Renal pelvis (tissue), 4 donors: Measurements from ENCODE around the gene STAG3. TPM values are rescaled to one million over a fixed set of nuclear protein-coding genes. Genes with fewer than 3 reads are reported as not detected.
"Not testable (repeated sequence)": the region's sequence is repeated elsewhere in the genome, so short reads cannot be mapped to it uniquely, and the experiment has no call there.

ENCODE experiments used
- DNase-seq: peaks from one replicate; pipeline ENCODE4 v3.0.0-alpha.2; 2013
- polyA plus RNA-seq, 3 donors: library from polyadenylated mRNA; unstranded; fragments of 120-200 nt; gene quantifications; one replicate each; pipeline ENCODE4 v1.2.1, GENCODE V29; 2013; ENCODE audit not compliant: insufficient read length in 3 of 3

Gene STAG3
- polyA plus RNA-seq, 3 donors: 10.2 to 33.4 (median 30.1) TPM

DNA sequence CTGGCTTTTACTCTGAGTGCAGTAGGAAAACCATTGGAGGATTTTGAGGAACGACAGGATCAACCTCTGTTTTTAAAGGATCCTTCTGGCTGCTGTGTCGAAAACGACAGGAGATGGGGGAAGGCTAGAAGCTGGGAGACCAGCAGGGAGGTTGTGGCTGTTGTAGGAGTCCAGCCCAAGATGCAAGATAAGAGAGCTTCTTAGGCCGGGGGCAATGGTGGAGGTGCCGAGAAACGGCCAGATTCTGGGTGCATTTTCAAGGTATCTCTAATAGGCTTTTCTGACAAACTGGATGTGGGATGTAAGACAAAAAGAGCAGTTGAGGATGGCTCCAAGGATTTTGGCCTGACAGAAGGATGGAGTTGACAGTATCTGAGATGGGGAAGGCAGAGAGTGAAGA lies 31.8 kb downstream of the STAG3 start:
- no peak for DNase-seq

DNA sequence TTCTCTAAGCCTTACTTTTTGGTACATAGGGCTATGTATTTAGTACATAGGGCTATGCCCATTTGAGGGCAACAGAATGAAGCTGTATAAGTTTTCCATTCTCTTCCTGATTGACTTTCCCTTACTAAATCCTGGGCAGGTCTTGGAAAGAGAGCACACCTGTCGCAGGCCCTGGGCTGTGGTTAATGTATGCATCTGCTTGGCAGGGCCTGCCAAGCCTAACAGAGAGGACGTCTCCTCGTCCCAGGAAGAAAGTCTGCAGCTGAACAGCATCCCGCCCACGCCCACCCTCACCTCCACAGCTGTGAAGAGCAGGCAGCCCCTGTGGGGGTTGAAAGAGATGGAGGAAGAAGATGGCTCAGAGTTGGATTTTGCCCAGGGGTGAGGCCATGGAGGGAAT lies 33.1 kb downstream of the STAG3 start:
- DNase-seq: no peak

DNA sequence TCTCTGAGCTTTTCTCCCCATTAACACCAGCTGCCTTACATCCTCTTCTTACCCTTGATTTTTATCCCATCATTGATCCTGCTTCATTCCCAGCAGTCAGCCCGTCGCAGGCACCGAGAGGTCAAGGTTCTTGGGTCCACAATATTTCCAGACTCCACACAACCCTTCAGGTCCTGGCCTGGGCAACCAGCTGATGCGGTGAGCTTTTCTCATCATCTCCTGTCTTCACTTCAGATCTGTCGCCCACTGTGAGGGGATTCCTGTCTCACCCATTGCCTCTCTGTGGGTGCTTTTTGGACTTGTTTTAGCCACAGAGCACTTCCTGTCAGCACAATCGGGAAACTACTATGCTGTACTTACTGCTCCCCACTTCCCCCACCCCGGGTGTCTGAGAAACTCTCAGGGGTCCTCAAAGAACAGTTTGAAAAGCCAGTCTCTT lies 33.6 kb downstream of the STAG3 start:
- no peak for DNase-seq

DNA sequence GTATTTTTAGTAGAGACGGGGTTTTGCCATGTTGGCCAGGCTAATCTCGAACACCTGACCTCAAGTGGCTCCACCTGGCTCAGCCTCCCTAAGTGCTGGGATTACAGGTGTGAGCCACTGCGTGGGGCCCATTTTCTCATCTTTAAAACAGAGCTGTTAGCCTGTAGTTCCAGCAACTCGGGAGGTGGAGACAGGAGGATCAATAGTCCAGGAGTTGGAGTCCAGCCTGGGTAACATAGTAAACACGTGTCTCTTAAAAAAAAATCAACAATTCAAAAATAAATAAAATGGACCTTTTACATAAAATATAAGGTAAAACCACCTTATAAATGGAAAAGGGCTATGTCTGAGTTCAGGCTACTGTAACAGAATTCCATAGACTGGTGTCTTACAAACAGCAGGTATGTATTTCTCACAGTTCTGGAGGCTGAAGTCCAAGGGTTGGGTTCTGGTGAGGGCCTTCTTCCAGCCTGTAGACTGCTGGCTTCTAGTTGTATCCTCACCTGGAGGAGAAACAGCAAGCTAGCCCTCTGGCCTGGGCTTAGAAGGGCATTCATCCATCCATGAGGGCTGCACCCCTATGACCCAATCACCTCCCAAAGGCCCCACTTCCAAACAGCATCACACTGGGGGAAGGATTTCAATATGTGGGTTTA lies 35.0 kb downstream of the STAG3 start:
- no peak for DNase-seq

DNA sequence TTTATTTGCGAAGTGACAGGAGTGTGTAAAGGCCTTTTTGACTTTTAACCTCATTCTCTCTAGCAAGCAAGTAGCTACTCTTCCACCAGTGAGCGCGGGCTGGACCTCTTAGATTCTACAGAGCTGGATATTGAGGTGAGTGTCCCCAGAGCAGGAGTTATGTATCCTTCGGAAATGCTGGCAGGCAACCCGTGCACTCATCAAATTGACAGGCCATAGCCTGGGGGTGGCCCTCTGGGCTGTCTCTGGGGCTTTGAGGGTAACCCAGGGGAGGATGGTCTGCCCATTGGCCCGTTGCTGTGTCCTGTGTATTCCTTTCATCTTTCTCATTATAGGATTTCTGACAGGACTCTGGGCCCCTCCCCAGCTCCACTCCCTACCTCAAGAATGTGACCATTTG lies 36.0 kb downstream of the STAG3 start:
- DNase-seq: no peak

DNA sequence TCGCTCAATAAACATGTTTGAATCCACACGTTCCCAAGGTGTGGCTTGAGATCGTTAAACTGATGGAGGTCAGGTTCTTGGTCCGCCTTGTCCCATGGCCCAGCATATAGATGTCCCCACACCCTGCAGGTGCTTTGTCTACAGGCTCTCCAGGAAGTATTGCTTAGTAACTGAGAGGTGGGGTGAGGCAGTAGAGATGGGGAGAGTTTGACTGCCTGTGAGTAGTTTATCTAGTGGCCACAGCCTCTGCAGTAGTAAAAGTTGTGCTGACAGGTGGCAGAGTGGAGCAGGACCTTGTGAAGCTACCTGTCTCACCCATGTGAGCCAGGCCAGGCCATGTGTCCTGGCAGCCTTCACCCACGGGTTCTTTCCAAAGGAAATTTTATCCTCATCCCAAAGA lies 36.6 kb downstream of the STAG3 start:
- DNase-seq: not testable (repeated sequence)

DNA sequence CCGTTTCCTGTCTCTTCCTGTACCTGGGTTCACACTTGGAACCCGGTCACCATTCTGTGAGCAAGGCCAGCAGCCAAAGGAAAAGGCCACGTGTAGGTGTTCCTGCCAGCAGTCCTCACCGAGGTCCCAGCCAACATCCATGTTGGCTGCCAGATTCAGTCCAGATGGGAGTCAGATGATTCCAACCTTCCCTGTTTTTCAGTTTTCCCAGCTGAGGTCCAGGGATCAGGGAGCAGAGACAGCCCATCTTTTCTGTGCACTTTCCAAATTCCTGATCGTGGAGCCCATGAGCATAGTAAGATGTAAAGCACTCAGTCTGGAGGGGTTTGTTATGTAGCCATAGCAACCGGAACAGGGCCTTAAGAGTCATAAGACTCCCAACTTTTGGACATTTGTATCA lies 38.2 kb downstream of the STAG3 start:
- no peak for DNase-seq

DNA sequence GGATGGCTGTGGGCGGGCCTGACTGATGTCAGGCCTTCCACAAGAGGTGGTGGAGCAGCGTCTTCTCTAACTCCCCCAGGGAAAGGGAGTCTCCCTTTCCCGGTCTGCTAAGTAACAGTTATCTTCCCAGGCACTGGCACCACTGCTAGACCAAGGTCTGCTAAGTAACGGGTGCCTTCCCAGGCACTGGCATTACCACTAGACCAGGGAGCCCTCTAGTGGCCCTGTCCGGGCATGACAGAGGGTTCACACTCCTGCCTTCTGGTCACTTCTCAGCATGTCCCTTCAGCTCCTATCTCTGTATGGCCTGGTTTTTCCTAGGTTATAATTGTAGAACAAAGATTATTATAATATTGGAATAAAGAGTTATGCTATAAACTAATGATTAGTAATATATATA lies 40.2 kb downstream of the STAG3 start:
- DNase-seq: not testable (repeated sequence)

DNA sequence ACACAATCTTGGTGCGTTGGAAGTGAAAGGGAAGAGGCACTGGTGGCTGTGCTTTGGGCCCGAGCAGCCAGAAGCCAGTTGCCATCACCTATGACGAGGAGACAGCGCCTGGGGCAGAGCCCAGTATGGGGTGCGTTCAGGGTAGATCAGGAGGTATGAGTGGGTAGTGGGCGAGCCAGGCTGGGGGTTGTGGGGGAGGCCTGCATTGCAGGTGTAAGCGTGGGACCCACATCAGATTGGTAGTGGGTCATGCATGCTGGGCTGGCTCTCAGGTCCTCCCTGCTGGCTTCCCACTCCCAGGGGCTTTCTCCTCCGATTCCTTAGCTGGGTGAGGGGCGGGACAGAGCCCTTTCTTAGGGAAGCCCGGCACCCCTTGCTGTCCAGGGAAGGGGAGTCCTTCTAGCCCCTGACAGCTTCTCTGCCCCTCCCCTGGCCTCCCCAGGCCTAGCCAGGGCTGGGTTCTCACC lies 41.6 kb downstream of the STAG3 start:
- no peak for DNase-seq

DNA sequence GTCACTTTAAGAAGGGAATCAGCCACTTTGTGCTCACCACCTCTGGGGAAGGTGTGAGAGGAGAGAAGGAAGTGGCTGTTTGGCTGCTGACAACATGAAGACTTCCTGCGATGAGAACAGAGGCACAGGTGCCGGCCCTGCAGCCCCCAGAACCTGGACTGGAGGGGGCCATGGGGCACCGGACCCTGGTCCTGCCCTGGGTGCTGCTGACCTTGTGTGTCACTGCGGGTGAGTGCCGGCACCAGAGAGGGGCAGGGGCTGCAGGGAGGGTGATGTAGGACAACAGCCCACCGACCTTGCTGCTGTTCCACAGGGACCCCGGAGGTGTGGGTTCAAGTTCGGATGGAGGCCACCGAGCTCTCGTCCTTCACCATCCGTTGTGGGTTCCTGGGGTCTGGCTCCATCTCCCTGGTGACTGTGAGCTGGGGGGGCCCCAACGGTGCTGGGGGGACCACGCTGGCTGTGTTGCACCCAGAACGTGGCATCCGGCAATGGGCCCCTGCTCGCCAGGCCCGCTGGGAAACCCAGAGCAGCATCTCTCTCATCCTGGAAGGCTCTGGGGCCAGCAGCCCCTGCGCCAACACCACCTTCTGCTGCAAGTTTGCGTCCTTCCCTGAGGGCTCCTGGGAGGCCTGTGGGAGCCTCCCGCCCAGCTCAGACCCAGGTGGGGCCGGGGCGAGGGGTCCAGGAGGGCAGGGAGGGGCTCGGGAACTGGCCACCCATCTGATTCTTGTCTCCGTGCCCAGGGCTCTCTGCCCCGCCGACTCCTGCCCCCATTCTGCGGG lies 42.3 kb downstream of the STAG3 start, which contains the start of gene PVRIG:
Gene PVRIG (plus strand): TSS at position 149 of the 785 bp plus-strand sequence. CDS start 22 bp downstream, at position 171.
- not testable (repeated sequence) for DNase-seq

DNA sequence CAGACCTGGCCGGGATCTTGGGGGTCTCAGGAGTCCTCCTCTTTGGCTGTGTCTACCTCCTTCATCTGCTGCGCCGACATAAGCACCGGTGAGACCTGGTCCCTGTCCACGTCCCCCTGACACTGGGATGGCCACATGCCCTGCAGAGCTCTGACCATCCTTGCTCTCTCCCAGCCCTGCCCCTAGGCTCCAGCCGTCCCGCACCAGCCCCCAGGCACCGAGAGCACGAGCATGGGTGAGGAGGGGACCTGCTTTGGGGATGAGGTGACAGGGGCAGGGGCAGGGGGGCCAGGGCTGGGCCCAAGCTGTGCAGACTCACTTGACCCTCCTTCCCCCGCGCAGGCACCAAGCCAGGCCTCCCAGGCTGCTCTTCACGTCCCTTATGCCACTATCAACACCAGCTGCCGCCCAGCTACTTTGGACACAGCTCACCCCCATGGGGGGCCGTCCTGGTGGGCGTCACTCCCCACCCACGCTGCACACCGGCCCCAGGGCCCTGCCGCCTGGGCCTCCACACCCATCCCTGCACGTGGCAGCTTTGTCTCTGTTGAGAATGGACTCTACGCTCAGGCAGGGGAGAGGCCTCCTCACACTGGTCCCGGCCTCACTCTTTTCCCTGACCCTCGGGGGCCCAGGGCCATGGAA lies 43.0 kb downstream of the STAG3 start:
- no peak for DNase-seq

DNA sequence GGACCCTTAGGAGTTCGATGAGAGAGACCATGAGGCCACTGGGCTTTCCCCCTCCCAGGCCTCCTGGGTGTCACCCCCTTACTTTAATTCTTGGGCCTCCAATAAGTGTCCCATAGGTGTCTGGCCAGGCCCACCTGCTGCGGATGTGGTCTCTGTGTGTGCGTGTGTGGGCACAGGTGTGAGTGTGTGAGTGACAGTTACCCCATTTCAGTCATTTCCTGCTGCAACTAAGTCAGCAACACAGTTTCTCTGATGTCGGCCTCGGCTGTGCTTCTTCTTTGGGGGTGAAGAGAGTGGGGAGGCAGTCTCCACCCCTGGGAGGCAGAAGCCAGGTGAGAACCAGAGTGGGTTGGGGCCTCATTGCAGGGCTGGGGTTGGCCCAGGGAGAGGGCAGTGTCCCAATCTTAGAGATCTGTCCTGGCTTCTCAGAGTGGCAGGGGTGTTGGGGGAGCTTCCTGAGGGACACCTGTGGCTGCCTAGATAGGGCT lies 43.6 kb downstream of the STAG3 start:
- no peak for DNase-seq

DNA sequence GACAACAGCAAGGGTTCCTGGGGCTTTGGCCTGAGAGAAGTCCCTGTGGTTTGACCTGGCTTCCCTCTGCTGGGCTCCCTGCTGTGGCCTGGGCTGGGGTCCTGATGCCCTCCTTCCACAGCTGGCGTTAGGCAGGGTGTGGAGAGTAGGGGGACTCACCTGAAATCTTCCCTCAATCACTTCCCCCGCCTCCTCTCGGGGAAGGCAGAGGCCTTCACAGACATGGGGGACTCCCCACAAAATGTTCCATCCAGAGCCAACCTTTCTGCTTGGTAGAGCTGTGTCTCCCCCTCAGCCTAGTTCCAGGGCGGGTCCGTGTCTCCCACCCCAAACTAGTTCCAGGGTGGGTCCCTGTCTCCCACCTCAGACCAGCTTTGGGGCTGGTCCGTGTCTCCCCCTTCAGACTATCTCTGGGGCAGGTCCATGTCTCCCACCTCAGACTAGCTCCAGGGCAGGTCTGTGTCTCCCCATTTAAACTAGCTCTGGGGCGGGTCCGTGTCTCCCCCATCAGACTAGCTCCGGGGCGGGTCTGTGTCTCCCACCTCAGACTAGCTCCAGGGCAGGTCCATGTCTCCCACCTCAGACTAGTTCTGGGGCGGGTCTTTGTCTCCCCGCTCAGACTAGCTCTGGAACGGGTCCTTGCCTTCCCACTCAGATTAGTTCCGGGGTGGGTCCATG lies 44.2 kb downstream of the STAG3 start:
- DNase-seq: no peak

DNA sequence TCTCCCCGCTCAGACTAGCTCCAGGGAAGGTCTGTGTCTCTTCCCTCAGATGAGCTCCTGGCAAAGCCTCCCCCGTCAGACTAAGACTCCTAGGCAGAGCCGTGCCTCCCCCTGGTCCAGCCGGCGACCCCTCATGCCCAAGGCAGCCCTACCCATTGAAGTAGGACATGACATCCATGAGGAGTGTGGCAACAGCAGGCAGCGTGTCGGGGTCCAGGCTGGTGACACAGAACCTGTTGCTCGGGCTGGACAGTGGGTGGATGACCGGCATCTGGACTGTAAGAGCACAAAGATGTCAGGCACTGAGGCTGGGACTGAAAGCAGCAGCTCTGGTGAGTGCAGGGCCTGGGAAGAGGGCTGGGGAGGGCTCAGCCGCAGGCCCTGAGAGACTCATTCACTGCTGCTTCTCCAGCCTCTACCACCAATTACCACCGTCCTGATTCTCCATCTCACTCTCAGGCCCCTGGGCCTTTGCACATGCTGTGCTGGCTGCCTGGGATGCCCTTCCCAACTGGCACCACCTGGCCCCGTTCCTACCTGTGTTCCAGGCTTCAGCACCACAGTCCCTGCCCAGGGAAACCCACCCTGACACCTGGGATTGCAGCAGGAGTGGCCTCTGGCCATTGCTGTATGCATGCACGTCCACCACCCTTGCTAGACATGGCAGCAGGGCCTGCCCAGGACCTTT lies 44.9 kb downstream of the STAG3 start:
- DNase-seq: no peak

DNA sequence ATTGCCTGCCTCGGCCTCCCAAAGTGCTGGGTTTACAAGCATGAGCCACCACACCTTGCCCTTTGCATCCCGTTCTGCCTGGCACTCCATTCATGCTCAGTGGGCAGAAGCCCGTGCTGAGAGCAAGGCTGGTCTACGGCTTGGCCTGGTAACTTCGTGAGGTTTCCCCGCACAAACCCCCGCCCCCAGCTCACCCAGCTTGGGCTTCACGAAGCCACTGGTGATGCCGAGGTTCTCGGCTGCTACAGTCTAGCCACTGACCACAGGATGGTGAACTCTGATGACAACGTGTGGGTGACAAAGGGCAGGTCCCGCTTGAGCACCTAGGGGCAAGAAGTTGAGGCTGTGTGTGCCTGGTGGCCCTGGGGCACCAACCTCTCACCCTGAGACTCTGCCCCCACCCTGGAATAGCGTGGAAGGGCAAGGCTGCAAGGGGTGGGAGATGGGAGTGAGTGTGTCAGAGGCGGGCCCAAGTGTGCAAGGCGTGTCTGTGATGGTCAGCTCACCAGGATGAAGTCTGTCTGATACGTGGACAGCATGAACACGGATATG lies 45.7 kb downstream of the STAG3 start:
- not testable (repeated sequence) for DNase-seq

DNA sequence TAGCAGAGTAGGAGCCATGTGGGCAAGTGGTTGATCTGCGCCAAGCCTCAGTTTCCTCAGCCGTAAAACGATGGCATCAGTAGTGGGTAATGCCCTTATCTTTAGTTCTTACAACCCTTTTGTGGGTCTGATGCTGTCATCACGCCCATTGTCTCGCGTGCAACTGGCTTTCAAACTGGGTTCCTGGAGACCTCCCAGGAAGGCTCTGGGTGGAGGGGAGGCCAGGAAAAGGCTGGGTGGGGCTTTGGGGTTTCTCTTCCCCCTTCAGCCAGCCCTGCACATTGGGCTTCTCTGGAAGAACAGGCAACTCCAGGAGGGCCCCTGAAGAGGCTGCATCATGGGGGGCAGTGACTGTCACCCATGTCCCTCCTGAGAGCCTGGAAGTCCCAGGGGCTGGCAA lies 47.2 kb downstream of the STAG3 start:
- DNase-seq: not testable (repeated sequence)

DNA sequence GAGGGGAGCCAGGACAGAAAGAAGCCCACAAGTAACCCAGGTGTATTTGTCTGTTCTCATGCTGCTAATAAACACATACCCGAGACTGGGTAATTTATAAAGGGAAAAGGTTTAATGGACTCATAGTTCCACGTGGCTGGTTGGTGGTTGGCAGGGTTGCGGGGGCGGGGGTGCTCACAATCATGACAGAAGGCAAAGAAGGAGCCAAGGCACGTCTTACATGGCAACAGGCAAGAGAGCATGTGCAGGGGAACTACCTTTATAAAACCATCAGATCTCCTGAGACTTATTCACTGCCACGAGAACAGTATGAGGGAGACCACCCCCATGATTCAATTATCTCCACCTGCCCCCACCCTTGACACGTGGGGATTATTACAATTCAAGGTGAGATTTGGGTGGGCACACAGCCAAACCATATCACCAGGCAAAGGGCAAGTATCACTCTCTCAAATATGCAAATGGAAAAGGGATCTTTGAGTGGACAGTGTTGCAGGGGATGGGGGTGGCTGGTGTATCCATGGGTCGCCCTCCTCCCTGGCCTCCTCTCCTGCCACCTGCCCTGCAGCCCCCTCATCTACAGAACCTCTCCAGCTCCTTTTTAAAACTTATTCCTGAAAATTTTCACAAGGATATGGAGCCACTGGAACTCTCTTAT lies 57.1 kb downstream of the STAG3 start:
- DNase-seq: not testable (repeated sequence)

DNA sequence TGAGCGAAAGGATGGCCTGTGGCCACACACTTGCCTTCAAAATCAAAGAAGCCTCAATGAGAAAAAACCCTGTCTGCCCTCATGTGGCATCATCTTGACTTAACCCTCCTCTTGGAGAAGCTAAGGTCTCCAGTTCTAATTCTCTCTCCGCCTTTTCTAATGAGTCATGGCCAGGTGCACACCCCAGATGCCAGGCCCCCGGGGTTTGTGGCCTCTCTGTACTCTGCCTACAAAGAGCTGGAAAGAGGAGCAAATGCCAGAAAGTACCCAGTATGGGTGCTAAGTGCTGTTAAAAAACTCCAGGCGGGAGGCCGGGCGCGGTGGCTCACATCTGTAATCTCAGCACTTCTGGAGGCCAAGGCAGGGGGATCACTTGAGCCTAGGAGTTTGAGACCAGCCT lies 62.3 kb downstream of the STAG3 start:
- DNase-seq: not testable (repeated sequence)

DNA sequence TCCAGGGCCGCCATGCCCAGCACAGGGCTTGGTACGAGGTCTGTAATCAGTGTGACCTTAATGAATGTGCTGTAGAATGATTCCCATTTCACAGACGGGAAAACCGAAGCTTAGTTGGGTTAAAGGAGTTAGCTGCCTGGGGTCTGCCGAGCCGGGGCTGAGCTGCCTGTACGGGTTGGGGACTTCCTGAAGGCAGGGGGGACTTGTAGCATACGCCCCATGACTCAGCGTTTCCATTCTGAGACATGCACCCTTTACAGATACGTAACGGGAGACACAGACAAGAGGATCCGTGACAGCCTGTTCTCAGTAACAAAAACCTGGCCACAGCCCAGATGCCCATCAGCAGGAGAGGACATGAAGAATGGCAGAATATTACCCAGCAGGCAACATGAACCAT lies 65.7 kb downstream of the STAG3 start:
- DNase-seq: not testable (repeated sequence)

DNA sequence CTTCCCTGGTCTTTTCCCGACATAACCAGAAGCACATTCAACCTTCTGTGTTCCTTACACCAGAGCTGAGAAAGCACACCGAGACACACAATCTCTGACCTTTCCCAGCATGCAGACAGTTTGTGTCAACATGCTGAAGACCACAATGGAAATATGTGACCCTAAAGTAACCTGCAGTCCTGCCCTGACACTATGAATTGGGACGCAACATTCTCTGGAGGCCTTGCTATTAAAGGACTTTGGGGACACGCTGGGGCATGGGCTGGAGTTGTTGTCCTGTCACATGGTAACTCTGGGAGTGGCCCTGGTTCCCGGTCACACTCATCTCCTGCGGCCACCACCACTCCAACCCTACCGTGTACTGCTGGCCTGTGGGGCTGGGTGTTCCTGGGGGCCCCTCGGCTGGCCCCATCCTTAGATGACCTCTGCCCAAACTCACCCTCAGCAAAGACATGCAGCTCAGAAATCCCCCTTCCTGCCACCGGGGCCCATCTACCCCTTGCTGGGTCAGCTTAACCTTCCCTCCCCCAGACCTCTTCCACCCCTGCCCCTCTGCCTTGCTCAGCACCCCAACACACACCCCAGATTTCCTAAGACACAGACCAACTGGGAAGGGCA lies 67.4 kb downstream of the STAG3 start:
- DNase-seq: not testable (repeated sequence)
